ENCODE measurements around the gene FLT1.

DNA sequence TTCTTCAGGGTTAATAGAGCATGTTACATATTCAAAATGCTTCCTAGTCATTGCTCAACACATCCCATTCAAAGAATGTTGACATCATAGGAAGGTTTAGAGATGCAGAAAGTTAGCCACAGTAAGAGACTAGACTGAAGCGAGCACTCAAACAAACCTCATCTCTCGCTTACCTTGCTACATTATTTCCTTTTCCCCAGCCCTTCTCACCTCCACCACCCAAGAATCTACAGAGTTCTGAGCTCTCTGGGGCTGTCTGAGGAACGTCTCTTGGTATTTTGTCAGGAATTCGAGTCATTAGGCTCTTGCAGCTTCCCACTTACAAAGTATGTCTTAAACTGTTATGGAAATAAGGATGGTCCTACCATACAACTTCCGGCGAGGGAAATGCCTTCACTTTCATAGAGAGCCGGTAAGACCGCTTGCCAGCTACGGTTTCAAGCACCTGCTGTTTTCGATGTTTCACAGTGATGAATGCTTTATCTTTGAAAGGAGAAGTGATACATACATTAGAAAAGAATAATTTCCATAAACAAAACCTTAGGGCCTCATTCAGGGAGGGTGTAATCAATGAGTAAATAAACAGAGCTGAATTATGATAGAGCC is 65.1 kb downstream of the FLT1 start:
- TF ChIP-seq MAX (IDR thresholded peaks at IDR 0.05) (no peak), CTCF (IDR thresholded peaks at IDR 0.05 in 2 of 3, conservative IDR thresholded peaks at IDR 0.05 in 1 of 3; ENCODE audit: borderline replicate concordance in 1 of 3, insufficient read depth in 1 of 3, low read depth in 2 of 3, low read length in 2 of 3) (no peak), JUND (IDR thresholded peaks at IDR 0.05) (no peak), POLR2A (IDR thresholded peaks at IDR 0.05; ENCODE audit: borderline replicate concordance, extremely low read depth, insufficient read depth, insufficient read length) (no peak), REST (IDR thresholded peaks at IDR 0.05; ENCODE audit: low read depth) (no peak)
